Progenitor cell of endocrine pancreas (in vitro differentiated cells): Measurements from ENCODE around the gene SMARCAD1. TPM values are rescaled to one million over a fixed set of nuclear protein-coding genes. Genes with fewer than 3 reads are reported as not detected.

ENCODE experiments used
- total RNA-seq: library from RNA; stranded (reverse); gene quantifications from 2 replicates; pipeline ENCODE4 v1.2.1, GENCODE V29; 2021

SMARCAD1 gene
- total RNA-seq, 1 donor from 2014 or later, result 74.9 TPM

Other genes starting within 250 kb of the SMARCAD1 start
- not detected in 2 replicates for gene HPGDS, start 135.0 kb downstream of the SMARCAD1 start, total RNA-seq
- 66.1 and 67.9 TPM in 2 replicates for gene PDLIM5, start 244.1 kb downstream of the SMARCAD1 start, total RNA-seq